Amygdala (tissue), 56 donors: ENCODE data around the gene OR1L4.

Experiments used
- DNase-seq, 56 donors: peaks; one replicate each; lab custom pipeline; 2025; lab: John Stamatoyannopoulos, UW

The OR1L4 gene

DNA sequence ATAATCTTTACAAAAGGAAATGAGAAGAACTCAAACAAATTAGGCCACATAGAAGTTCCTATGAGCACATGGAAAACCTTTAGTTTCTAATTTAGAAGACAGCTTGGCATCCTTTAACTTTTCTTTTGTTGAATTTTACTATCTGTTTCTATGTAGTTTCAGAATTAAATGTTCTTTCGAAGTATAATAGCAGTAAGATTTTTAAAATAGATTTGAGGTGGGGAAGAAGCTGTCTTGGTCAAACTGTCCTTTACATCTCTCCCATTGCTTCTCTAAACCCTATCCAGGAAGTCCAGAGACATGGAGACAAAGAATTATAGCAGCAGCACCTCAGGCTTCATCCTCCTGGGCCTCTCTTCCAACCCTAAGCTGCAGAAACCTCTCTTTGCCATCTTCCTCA, at the start of gene OR1L4:
TSS of gene OR1L4 (plus strand) at position 301 of the 400 bp plus-strand sequence. CDS start at position 301, 0 bp downstream.
- no peak for DNase-seq

DNA sequence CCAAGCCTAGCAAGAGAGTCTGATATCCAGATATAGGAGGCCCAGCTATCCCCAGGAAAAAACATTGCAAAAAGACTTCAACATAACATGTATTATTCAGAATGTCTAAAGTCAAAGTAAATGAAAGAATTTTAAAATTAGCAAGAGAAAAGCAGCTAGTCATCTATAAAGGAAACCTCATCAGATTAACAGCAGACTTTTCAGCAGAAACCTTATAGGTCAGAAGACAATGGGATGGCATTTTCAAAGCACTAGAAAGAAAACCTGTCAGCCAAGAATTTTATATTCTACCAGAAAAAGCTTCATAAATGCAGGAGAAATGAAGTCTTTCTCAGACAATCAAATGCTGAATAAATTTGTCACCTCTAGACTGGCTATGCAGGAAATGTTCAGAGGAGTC, 38.9 kb upstream of the OR1L4 start:
- no peak for DNase-seq

DNA sequence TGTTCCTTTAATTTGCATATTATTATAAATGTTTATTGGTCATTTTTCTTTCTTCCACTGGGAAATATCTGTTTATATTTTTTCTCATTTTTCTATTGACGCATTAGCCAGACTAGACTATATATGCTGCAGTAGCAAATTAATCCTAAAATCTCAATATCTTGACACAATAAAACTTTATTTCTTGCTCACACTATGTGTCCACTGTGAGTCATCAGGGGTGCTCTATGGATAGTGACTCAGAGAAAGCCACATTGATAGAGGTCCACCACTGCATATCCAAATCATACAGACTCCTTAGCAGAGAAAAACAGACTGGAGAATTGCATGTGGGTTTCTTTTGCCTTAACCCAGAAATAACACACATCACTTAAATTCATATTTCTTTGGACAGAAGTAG, 28.1 kb upstream of the OR1L4 start:
- DNase-seq = no peak

DNA sequence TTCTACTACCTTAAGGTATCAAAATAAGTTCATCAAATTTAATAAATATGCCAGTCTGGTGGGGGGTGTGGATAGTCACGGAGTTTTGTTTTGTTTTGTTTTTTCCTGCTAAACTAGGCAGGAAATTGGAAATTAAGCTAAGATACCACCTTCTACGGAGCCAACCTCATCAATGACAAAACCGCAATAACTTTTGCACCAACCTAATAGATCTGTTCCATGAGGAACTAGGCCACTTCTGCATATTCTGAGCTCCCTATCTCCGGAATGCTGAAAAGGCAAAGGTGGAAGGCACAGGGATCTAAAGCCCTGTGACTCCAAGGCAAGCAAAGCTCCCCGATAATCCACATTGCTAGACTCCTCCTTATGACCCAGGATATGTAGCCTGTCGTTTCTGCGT, 5.8 kb upstream of the OR1L4 start:
- no peak for DNase-seq

- no peak for DNase-seq
Observed at GRCh38 chr9:122719218-122719617, 4.6 kb upstream of the OR1L4 start.

DNA sequence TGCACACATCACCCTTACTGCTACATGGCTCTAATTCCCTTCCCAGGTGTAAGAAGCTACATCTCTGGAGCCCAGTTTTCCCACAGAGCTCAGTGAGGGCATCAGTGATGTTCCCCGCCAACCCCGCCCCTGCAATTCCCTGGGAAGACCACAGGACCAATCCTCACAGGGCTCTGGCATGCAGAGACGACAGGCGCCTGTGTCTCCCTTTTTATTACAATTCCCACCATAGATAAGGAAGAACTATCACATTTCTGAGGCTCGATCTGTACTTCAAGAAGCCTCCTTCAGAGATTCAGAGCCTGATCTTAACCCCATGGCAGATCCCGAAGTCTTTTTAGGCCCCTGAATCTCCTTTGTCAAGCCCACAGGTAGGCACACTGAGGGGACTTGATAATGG, 18.2 kb downstream of the OR1L4 start, which contains the start of gene OR1L6:
TSS of gene OR1L6 (plus strand) at position 301 of the 400 bp plus-strand sequence. CDS start 7,545 bp downstream, outside the sequence.
- no peak for DNase-seq

DNA sequence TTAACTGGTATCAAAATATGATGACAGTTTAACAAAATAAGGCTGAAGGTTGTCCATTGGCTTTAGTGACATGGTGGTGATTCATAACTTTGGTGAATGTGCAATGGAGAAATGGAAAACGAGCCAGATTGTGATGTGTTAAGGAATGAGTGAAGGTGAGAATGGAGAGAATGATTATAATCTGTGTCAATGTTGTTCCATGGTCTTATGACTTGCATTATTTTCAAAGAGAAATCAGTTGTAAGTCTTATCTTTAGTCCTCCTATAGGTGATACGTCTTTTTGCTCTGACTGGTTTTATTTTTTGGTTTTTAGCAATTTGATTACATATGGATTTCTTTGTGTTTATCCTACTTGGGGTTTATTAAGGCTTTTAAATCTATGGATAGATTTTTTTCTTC, 31.0 kb downstream of the OR1L4 start:
- no peak for DNase-seq

DNA sequence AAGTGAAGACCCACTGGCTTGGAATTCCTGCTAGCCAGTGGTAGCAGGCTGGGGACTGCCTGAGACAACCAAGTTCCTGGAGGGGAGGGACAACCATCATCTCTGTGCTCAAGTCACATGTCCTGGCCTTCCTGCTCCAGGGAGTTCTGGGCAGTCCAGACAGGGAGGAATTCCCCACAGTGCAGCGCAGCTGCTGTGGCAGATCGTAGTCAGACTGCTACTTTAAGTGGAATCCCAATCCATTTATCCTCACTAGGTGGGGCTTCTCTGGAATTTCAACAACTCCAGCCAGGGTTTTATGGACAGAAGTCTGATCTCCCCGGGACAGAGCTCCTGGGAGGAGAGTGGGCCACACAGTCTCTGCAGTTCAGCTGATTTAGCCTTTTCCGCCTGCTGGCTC, 44.0 kb downstream of the OR1L4 start:
- no peak for DNase-seq
